AG04449 (cell line): ENCODE results near the gene TP53BP1.

ENCODE experiments used
- CTCF ChIA-PET: fragments of 350-600 bp; formaldehyde crosslinking; extraction: SDS; loops from one replicate; lab custom pipeline; 2021; ENCODE audit warnings: antibody characterized with exemption; lab: Yijun Ruan, JAX
- POLR2A ChIA-PET: fragments of 400-600, 350-600 bp; formaldehyde crosslinking; extraction: SDS; loops from one replicate; lab custom pipeline; 2020; ENCODE audit warnings: antibody characterized with exemption, inconsistent platforms; lab: Yijun Ruan, JAX
- DNase-seq: peaks from one replicate; pipeline ENCODE4 v3.0.0-alpha.2; 2010; ENCODE audit warnings: low read depth, low spot score
- H3K4me3 ChIP-seq: 2 replicates; pipeline ENCODE4 v1.5.1; 2011; ENCODE audit warnings: low read depth, mild to moderate bottlenecking, control low read depth, low read length
- TF ChIP-seq, protein P1 (sequence below): IDR thresholded peaks from one replicate; pipeline ENCODE4 v1.5.1; 2011; ENCODE audit warnings: mild to moderate bottlenecking, moderate library complexity, low read length, control low read depth, inconsistent platforms; ENCODE audit not compliant: insufficient read depth; ENCODE audit errors: missing control alignments

TP53BP1 gene

DNA sequence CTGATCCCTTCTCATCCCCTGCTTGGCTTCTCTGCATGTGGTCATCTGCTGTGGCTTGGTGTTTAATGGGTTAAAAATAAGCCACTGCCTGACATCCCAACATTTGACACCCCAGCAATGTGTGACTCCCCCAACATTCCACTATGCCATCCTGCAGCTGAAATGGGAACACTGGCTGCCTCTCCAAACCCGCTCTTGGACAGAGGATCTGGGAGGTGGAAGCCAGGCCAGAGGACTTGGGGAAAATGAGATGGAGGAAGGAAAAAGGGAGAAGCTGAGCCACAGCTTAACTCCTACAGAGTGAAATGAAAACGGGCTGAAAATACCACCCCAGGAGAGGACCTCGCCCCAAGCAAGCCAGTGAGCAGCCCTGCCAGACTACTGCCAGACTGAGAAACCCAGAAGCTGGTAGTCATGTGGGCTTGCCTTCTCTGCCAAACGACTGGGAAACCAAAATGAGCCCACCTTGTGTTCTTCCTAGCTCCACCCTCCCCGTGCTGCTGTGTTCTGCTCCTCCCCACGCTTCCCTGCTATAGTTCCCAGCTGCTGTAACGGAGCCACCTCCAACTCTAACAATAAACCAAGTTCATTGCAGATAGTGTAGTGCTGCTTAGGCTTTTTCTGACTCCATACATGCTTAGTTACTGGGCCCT, 38.2 kb upstream of the TP53BP1 start:
- TF ChIP-seq, protein P1, sequence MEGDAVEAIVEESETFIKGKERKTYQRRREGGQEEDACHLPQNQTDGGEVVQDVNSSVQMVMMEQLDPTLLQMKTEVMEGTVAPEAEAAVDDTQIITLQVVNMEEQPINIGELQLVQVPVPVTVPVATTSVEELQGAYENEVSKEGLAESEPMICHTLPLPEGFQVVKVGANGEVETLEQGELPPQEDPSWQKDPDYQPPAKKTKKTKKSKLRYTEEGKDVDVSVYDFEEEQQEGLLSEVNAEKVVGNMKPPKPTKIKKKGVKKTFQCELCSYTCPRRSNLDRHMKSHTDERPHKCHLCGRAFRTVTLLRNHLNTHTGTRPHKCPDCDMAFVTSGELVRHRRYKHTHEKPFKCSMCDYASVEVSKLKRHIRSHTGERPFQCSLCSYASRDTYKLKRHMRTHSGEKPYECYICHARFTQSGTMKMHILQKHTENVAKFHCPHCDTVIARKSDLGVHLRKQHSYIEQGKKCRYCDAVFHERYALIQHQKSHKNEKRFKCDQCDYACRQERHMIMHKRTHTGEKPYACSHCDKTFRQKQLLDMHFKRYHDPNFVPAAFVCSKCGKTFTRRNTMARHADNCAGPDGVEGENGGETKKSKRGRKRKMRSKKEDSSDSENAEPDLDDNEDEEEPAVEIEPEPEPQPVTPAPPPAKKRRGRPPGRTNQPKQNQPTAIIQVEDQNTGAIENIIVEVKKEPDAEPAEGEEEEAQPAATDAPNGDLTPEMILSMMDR = no peak
- ChIA-PET POLR2A (interaction anchor here (1.7 kb wide), 1 partner anchor 14 kb away, joined by 7 read pairs; the partner anchor contains the start of gene MAP1A), CTCF (interaction anchor here (6.2 kb wide), 1 partner anchor 16 kb away, joined by 37 read pairs; no protein-coding TSS in a partner anchor)
- no peak overlapping the region for H3K4me3 ChIP-seq
- DNase-seq = no peak

DNA sequence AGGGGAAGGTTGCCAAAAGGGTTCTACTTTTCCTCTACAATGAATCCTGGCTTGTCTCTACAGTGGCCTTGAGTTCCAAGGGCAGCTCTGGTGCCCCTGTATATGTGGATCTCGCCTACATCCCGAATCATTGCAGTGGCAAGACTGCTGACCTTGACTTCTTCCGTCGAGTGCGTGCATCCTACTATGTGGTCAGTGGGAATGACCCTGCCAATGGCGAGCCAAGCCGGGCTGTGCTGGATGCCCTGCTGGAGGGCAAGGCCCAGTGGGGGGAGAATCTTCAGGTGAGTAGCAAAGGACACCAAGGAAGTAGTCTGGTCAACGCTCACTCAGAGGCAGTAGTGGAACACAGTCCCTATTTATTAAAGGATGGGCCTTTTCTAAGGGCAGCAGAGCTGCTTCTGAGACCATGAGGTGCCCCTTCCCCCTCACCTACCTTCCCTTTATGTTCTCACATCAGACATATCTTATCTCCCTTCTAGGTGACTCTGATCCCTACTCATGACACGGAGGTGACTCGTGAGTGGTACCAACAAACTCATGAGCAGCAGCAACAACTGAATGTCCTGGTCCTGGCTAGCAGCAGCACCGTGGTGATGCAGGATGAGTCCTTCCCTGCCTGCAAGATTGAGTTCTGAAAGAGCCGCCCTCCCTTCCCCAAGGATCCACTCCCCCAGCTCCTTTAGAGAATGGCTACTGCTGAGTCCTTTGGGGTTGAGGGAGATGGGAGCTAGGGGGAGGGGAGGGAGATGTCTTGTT, 36.8 kb upstream of the TP53BP1 start:
- DNase-seq = no peak
- TF ChIP-seq, protein P1 = no peak
- ChIA-PET CTCF (interaction anchor here (6.2 kb wide), 1 partner anchor 15 kb away, joined by 37 read pairs; no protein-coding TSS in a partner anchor), POLR2A (interaction anchor here (0.7 kb wide), 1 partner anchor 16 kb away, joined by 3 read pairs; no protein-coding TSS in a partner anchor)
- H3K4me3 ChIP-seq = no peak overlapping the region

DNA sequence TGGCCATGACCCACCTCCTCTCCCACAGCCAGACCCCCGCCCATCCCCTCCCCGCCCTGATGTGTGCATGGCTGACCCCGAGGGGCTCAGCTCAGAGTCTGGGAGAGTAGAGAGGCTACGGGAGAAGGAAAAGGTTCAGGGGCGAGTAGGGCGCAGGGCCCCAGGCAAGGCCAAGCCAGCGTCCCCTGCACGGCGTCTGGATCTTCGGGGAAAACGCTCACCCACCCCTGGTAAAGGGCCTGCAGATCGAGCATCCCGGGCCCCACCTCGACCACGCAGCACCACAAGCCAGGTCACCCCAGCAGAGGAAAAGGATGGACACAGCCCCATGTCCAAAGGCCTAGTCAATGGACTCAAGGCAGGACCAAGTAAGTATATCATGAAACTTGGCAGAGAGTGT, 36.2 kb upstream of the TP53BP1 start:
- no peak overlapping the region for H3K4me3 ChIP-seq
- POLR2A ChIA-PET = interaction anchor here (0.7 to 2.3 kb wide), 4 partner anchors 11 to 19 kb away, joined by 3 to 9 read pairs (median 4); no protein-coding TSS in a partner anchor
- CTCF ChIA-PET = interaction anchor here (6.2 kb wide), 1 partner anchor 14 kb away, joined by 37 read pairs; no protein-coding TSS in a partner anchor
- no peak for DNase-seq
- TF ChIP-seq, protein P1 = no peak

DNA sequence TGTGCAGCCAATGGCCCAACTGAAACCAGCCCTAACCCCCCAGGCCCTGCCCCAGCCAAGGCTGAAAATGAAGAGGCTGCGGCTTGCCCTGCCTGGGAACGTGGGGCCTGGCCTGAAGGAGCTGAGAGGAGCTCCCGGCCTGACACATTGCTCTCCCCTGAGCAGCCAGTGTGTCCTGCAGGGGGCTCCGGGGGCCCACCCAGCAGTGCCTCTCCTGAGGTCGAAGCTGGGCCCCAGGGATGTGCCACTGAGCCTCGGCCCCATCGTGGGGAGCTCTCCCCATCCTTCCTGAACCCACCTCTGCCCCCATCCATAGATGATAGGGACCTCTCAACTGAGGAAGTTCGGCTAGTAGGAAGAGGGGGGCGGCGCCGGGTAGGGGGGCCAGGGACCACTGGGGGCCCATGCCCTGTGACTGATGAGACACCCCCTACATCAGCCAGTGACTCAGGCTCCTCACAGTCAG, 35.6 kb upstream of the TP53BP1 start:
- DNase-seq = no peak
- ChIA-PET POLR2A (interaction anchor here (0.8 to 2.3 kb wide), 3 partner anchors 10 to 18 kb away, joined by 3 to 9 read pairs (median 4); no protein-coding TSS in a partner anchor), CTCF (interaction anchor here (6.2 kb wide), 1 partner anchor 14 kb away, joined by 37 read pairs; no protein-coding TSS in a partner anchor)
- no peak overlapping the region for H3K4me3 ChIP-seq
- TF ChIP-seq, protein P1 = no peak

DNA sequence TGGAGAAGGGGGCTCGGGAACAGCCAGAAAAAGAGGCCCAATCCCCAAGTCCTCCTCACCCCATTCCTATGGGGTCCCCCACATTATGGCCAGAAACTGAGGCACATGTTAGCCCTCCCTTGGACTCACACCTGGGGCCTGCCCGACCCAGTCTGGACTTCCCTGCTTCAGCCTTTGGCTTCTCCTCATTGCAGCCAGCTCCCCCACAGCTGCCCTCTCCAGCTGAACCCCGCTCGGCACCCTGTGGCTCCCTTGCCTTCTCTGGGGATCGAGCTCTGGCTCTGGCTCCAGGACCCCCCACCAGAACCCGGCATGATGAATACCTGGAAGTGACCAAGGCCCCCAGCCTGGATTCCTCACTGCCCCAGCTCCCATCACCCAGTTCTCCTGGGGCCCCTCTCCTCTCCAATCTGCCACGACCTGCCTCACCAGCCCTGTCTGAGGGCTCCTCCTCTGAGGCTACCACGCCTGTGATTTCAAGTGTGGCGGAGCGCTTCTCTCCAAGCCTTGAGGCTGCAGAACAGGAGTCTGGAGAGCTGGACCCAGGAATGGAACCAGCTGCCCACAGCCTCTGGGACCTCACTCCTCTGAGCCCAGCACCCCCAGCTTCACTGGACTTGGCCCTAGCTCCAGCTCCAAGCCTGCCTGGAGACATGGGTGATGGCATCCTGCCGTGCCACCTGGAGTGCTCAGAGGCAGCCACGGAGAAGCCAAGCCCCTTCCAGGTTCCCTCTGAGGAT, 35.0 kb upstream of the TP53BP1 start:
- TF ChIP-seq, protein P1 = no peak
- no peak overlapping the region for H3K4me3 ChIP-seq
- DNase-seq = no peak
- CTCF ChIA-PET = interaction anchor here (6.2 kb wide), 1 partner anchor 13 kb away, joined by 37 read pairs; no protein-coding TSS in a partner anchor
- POLR2A ChIA-PET = interaction anchor here (0.8 to 2.3 kb wide), 3 partner anchors 9 to 17 kb away, joined by 3 to 9 read pairs (median 4); no protein-coding TSS in a partner anchor
